Middle frontal gyrus (tissue), 1 donor: ENCODE results near the gene HIF3A.
"Not testable (repeated sequence)": the region's sequence is repeated elsewhere in the genome, so short reads cannot be mapped to it uniquely, and the experiment has no call there.

Experiments
- DNase-seq: peaks from one replicate; pipeline ENCODE4 v3.0.0-alpha.2; 2015; ENCODE audit warnings: low spot score; ENCODE audit errors: extremely low spot score

The HIF3A gene

GRCh38 chr19:46291829-46292228 lies 5.0 kb upstream of the HIF3A start:
- no peak for DNase-seq

GRCh38 chr19:46294494-46294893 lies 2.3 kb upstream of the HIF3A start:
- no peak for DNase-seq

- no peak for DNase-seq
Observed at GRCh38 chr19:46295401-46296201, 1.2 kb upstream of the HIF3A start.

GRCh38 chr19:46296202-46296480 lies 701 bp upstream of the HIF3A start:
- DNase-seq: no peak

GRCh38 chr19:46297700-46298478 lies 1.0 kb downstream of the HIF3A start:
- no peak for DNase-seq

- DNase-seq: no peak
Observed at GRCh38 chr19:46298479-46299003, 1.7 kb downstream of the HIF3A start.

- DNase-seq: peak; percentile 76
Observed at GRCh38 chr19:46299004-46299509, 2.2 kb downstream of the HIF3A start.

GRCh38 chr19:46299695-46300094 lies 2.9 kb downstream of the HIF3A start:
- no peak for DNase-seq

GRCh38 chr19:46303322-46303690 lies 6.5 kb downstream of the HIF3A start:
- no peak for DNase-seq

- DNase-seq: no peak
Observed at GRCh38 chr19:46303691-46304397, 7.0 kb downstream of the HIF3A start.

- no peak for DNase-seq
Observed at GRCh38 chr19:46306501-46306900, 9.7 kb downstream of the HIF3A start.

- DNase-seq: no peak
Observed at GRCh38 chr19:46308510-46308909, 11.7 kb downstream of the HIF3A start.

- DNase-seq: no peak
Observed at GRCh38 chr19:46309056-46309455, 12.2 kb downstream of the HIF3A start.

GRCh38 chr19:46311444-46311843 lies 14.6 kb downstream of the HIF3A start:
- no peak for DNase-seq

GRCh38 chr19:46313540-46314469 lies 17.0 kb downstream of the HIF3A start:
- not testable (repeated sequence) for DNase-seq

- no peak for DNase-seq
Observed at GRCh38 chr19:46317339-46317738, 20.5 kb downstream of the HIF3A start.

- no peak for DNase-seq
Observed at GRCh38 chr19:46319613-46320012, 22.8 kb downstream of the HIF3A start.

GRCh38 chr19:46320559-46320958 lies 23.7 kb downstream of the HIF3A start:
- DNase-seq: no peak

GRCh38 chr19:46321653-46322052 lies 24.8 kb downstream of the HIF3A start:
- DNase-seq: no peak

GRCh38 chr19:46323227-46323626 lies 26.4 kb downstream of the HIF3A start:
- DNase-seq: not testable (repeated sequence)

GRCh38 chr19:46324277-46324676 lies 27.4 kb downstream of the HIF3A start:
- no peak for DNase-seq
